GOT3 (cell line): ENCODE measurements around the gene CHST8.
"Not testable (repeated sequence)": the region's sequence is repeated elsewhere in the genome, so short reads cannot be mapped to it uniquely, and the experiment has no call there.

Experiments used
- DNase-seq: peaks from one replicate; lab custom pipeline; 2025; ENCODE audit warnings: mixed read lengths; lab: John Stamatoyannopoulos, UW

Gene CHST8

DNA sequence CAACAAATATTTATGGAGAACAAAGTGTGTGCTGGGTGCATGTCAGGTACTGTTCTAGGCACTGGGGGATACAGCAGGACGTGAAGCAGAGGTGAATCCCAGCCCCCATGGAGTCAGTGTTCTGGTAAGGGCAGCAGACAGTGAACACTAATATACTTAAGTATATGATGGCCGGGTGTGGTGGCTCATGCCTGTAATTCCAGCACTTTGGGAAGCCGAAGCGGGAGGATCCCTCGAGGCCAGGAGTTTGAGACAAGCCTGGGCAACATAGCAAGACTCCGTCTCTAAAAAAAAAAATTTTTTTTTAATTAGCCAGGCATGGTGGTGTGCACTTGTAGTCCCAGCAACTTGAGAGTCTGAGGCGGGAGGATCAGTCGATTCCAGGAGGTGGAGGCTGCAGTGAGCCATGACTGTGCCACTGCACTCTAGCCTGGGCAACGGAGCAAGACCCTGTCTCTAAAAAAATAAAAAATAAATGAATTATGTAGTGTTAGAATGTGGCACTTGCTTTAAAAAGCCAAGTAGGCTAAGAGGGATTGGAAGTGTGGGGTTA, 22.6 kb downstream of the CHST8 start:
- no peak for DNase-seq

DNA sequence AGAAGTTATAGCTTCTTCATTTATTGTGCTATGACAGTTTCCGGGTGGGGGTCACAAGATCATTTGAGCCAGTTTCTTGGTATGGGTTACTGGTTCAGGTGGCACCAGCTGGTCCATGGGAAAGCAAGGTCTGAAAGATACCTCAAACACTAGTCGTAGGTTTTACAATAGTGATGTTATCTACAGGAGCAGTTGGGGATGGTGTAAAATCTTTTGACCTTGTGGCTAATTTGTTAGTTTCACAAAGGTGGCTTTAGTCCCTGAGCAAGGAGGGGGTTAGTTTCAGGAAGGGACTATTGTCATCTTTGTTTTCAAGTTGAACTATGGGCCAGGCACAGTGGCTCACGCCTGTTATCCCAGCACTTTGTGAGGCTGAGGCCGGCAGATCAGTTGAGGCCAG, 24.6 kb downstream of the CHST8 start:
- DNase-seq: no peak

DNA sequence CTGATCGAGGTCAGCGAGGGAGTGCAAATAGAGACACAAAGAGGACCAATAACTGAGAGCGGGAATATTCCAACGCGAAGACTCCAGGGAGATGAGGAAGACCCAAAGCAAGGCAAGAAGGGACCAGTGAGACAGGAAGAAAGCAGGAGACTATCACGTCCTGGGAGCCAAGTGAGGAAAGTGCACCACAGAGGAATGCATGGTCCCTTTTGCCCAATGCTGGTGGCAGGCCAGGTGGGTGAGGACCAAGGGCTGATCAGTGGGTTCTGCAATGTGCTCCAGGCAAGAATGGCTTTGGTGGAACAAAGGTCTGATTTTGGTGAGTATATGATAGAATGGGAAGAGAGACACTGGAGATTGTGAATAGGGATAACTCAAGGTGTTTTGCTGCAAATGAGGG, 25.4 kb downstream of the CHST8 start:
- DNase-seq: no peak

DNA sequence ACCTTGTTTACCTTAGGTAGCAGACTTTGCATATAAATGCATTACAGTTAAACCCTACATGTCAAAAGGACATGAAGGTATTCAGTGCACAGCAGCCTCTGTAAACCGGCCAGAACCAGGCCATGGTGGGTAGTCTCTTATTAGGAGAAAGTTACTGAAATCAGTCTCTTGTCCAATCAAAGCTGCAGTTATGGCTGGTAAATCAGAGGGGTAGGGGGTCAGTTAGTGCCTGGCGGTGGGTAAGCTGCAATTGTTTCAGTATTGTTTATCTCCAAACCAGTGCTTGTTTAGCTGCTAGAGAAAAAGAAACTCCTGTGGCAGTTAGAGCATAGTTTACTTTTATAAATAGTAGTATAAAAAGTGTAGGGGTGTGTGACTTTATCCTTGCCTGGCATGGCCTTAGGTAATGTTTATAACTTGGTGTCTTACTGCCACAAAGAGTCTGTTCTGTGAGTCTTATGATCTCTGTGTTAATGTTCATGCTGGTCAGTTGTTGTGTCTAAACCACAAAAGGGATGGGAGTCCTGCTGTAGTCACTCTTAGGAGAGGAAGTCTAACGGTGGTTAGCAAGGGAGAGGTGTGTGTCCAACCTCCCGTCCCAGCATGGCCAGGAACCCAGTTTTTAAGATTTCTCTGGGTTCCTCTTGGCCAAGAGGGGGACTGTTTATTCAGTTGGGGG, 28.0 kb downstream of the CHST8 start:
- no peak for DNase-seq

DNA sequence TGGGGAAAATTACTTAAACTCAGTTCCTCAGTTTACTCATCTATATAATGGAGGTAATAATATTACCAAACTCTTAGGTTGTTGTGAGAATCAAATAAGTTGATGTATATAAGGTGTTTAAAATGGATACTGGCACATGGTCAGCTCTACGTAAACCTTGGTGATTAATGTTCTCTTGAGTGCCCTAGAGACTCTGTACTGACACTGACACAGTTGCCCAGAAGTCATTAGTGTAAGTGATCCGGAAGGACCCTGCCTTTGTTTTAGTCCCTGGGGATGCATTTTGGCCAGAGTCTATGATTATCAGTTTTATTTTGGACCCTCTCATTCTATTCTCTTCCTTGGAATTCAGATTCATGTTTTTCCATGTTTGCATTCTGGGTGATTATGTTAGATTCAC, 31.9 kb downstream of the CHST8 start:
- DNase-seq: no peak

- DNase-seq: no peak
These were observed 33.2 kb downstream of the CHST8 start for GRCh38 chr19:33654840-33655508.

GRCh38 chr19:33659835-33660234, 38.1 kb downstream of the CHST8 start:
- no peak for DNase-seq

- no peak for DNase-seq
These were observed 38.8 kb downstream of the CHST8 start for GRCh38 chr19:33660410-33661124.

GRCh38 chr19:33661336-33661735, 39.6 kb downstream of the CHST8 start:
- no peak for DNase-seq

GRCh38 chr19:33662391-33663092, 40.8 kb downstream of the CHST8 start:
- no peak for DNase-seq

DNA sequence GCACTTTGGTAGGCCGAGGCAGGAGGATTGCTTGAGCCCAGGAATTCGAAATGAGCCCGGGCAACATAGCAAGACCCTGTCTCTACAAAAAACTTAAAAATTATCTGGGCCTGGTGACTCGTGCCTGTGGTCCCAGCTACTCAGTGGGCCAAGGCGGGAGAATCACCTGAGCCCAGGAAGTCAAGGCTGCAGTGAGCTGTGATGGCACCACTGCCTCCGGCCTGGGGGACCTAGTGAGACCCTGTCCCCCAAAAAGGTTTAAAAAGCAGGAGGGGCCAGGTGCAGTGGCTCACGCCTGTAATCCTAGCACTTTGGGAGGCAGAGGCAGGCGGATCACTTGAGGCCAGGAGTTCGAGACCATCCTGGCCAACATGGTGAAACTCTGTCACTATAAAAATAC, 41.6 kb downstream of the CHST8 start:
- not testable (repeated sequence) for DNase-seq

GRCh38 chr19:33664744-33665143, 43.0 kb downstream of the CHST8 start:
- no peak for DNase-seq

GRCh38 chr19:33665776-33666595, 44.2 kb downstream of the CHST8 start:
- no peak for DNase-seq

GRCh38 chr19:33667141-33667650, 45.4 kb downstream of the CHST8 start:
- DNase-seq: no peak

GRCh38 chr19:33667881-33668280, 46.1 kb downstream of the CHST8 start:
- no peak for DNase-seq

DNA sequence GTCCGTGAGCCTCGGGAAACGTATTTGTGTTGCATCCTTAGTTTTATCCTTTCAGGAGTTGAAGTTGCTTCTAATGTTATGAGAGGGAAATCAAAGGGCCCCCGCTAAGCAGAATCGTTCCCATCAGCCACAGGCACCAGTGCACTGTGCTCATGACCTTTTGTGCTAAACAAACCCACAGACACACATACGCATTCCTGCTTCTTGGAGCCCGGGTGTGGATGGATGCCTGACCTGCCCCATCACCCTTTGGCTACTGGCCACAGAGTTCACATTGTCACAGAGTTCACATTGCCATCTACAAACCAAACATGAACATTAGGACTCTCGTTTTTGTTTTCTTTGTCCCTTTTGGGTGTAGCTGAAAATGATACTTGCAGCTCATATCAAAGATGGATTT, 47.2 kb downstream of the CHST8 start:
- DNase-seq: no peak

DNA sequence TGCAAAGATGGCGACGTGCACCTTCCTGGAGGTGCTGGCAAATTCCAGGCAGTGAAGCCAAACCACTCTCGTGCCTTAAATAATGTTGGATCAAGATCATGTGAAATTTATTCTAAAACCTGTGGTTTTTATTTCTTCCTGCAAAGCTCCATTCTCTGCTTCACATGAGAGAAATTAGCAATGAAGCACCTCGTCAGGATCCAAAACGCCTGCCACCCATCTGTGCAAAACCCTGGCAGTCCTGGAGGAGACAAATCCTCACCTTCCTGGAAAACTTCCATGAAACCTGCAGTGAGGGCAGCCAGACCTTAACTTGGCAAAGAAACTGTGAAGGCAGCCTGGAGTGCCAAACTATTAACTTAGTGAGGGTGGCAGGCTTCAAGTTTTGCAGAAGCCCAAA, 47.6 kb downstream of the CHST8 start:
- no peak for DNase-seq

DNA sequence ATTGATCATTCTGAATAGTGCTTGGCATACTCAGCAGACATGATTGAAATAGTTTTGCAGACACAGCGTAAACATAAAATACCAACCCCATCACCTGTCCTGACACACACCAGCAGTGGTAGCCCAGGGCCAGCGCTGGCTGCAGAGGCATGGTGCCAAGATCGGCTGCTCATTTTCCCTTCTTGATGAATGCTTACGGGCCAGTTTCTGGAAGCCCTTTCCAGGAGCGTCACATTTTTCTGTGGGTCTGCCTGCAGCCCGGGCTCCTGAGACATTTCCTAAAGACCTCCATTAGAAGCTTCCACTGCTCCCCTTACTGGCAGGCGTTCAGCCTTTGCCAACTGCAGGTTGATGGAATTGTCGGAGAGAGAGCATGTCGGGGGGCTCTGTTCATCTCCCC, 48.6 kb downstream of the CHST8 start:
- no peak for DNase-seq

DNA sequence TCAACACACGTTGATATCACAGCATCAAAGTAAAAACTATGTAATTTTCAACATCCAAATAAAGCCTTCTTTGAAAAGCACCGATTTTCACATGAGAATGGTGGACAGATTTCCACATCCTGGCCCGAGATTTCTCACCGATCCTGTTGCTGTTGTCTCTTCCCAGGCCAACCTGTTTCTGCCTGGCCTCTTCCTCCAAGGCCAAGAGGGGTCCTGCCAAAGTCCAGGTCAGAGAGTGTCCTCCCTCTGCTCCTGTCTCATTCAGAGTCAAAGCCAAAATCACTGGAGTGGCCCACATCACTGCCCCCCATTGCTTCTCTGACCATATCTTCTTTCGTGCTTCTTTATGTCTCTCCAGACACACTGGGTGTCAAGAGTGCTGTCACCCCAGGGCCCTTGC, 49.5 kb downstream of the CHST8 start:
- DNase-seq: no peak

- no peak for DNase-seq
These were observed 51.6 kb downstream of the CHST8 start for GRCh38 chr19:33673258-33673875.
